Fibroblast of mammary gland (primary cell): Measurements from ENCODE around the gene PDLIM1.

Experiments
- DNase-seq: peaks from one replicate; pipeline ENCODE4 v3.0.0-alpha.2; 2010; ENCODE audit warnings: low read depth
- H3K4me3 ChIP-seq: 2 replicates; pipeline ENCODE4 v1.5.1; 2011; ENCODE audit warnings: low read depth, mild to moderate bottlenecking, low read length, moderate library complexity; ENCODE audit not compliant: control insufficient read depth
- TF ChIP-seq, protein P1 (sequence below): conservative IDR thresholded peaks from 2 replicates; pipeline ENCODE4 v1.5.1; 2011; ENCODE audit warnings: low read depth, low read length, inconsistent platforms; ENCODE audit not compliant: control insufficient read depth, insufficient read depth

PDLIM1 gene

DNA sequence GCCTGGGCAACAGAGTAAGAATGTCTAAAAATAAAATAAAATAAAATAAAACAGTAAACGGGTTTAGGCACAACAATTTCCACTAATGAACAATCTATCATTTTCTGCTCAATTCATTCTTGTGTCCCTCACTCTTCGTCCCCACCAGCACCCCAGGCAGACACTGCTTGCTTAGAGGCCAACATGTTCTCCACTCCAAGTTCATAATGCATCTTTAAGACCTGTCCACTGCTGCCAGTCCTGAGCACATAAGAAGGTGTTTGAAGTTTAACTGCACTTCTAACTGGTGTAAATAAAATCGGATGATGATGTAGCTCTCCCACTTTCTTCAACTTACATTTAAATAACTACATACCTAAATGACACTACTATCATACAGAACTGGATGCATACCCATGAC, 13.2 kb downstream of the PDLIM1 start:
- DNase-seq = no peak
- no peak overlapping the region for H3K4me3 ChIP-seq
- TF ChIP-seq, protein P1, sequence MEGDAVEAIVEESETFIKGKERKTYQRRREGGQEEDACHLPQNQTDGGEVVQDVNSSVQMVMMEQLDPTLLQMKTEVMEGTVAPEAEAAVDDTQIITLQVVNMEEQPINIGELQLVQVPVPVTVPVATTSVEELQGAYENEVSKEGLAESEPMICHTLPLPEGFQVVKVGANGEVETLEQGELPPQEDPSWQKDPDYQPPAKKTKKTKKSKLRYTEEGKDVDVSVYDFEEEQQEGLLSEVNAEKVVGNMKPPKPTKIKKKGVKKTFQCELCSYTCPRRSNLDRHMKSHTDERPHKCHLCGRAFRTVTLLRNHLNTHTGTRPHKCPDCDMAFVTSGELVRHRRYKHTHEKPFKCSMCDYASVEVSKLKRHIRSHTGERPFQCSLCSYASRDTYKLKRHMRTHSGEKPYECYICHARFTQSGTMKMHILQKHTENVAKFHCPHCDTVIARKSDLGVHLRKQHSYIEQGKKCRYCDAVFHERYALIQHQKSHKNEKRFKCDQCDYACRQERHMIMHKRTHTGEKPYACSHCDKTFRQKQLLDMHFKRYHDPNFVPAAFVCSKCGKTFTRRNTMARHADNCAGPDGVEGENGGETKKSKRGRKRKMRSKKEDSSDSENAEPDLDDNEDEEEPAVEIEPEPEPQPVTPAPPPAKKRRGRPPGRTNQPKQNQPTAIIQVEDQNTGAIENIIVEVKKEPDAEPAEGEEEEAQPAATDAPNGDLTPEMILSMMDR = no peak

DNA sequence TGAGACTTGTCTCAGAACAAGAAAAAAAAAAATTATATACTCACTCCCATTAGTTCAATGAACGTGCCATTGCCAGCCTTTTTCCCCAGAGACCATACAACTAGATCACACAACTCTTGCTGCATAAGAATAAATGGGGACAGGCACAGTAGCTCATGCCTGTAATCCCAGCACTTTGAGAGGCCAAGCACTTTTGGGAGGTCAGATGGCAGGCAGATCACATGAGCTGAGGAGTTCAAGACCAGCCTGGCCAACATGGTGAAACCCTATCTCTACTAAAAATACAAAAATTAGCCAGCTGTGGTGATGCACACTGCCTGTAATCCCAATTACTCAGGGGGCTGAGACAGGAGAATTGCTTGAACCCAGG, 13.6 kb downstream of the PDLIM1 start:
- TF ChIP-seq, protein P1 = no peak
- no peak overlapping the region for H3K4me3 ChIP-seq
- DNase-seq = no peak

DNA sequence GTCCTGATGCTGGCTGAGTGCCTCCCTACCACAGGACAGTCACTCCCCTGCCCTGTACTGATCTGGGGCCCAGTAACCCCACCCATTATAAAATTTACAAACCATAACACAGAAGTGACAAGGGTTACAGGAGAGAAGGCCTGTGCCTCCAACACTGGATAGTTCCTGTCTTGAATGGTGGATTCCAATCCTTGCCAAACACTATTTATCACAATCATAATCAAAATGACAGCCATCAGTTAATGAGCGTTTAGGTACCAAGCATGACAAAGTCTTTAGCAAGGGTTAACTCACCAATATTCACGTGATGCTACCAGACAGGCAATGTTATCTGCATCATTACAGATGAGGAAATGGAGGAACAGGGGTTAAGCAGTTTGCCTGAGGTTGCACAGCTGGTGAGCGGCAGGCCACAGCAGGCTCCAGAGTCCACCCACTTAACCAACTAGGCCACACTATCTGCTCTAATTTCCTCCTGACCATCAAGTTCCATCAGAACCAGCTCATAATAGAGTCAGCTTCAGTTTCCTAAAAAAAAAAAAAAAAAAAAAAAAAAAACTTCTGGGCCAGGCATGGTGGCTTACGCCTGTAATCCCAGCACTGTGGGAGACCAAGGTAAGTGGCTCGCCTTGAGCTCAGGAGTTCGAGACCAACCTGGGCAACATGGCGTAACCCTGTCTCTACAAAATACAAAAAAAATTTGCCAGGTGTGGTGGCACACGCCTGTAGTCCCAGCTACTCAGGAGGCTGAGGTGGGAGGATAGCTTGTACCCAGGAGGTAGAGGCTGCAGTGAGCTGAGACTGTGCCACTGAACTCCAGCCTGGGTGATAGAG, 14.2 kb downstream of the PDLIM1 start:
- TF ChIP-seq, protein P1 = no peak
- DNase-seq = peak; percentile 51
- no peak overlapping the region for H3K4me3 ChIP-seq

DNA sequence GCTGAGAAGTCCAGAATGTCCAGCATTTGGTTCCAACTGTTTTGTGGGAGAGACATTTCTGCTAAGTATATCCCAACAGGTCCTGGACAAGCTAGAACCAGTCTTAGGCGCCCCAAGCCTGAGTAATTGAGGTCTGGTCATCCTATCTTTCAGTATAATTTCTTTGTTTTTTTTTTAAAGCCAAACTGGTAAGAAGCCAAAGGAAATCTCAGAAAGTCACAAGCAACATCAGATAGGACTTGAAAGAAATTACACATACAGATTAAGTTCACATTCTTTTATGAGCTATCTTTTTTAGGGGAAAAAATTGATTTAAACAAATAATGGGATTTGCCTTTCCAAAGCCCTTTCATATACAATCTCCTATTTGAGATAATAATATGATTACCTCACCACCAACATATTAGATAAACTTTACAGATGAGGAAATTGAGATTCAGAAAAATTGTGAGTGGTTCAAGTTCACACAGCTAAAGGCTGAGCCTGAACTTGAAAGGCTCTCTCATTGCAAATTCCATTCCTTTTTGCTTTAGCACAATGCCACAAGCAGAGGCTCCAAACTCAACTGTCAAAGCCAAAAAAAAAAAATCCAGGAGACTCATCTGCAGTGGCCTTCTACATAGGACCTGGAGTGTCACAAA, 15.0 kb downstream of the PDLIM1 start:
- peak; percentile 67 for DNase-seq
- H3K4me3 ChIP-seq = no peak overlapping the region
- TF ChIP-seq, protein P1 = no peak

DNA sequence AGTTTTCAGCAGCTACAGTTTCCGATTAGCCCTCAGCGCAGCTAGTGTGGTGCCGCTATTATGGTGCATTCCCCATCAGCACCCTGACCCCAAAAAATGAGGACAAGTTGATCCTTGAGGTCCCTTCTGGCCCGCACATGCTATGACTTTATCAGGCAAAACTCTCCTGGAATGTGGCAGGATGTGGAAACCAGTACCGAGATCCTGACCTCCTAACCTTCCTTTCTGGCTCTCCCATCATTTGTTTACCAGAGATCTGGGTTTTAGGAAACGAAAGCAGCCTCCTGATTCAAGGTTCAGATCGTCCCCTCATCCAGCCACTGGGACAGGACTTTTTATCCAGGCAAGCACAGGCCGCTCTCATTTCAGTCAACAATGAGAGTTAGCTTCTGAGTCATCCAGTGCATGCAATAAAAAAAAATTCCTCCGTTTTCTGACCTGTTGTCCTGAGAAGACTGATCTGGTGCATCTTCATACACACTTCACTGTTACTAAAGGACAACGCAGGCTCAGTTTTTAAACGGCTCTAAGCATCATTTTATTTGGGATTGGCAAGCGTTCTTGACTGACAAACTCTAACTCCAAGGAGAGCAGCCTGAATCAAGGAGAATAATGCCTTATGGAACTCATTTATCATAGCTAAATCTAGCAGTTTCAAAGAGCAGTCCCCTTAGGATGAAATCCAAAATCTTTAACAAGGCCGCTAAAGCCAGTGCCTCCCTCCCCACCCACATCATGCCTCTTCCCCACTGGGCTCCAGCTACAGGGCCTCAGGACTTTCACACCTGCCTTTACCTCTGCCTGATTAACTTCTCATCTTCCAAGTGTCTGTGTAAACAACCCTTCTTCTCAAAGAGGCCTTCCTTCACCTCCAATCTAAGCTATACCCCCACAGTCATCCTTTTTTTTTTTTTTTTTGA, 17.1 kb downstream of the PDLIM1 start:
- no peak overlapping the region for H3K4me3 ChIP-seq
- peak; percentile 94 for DNase-seq
- TF ChIP-seq, protein P1 = no peak

DNA sequence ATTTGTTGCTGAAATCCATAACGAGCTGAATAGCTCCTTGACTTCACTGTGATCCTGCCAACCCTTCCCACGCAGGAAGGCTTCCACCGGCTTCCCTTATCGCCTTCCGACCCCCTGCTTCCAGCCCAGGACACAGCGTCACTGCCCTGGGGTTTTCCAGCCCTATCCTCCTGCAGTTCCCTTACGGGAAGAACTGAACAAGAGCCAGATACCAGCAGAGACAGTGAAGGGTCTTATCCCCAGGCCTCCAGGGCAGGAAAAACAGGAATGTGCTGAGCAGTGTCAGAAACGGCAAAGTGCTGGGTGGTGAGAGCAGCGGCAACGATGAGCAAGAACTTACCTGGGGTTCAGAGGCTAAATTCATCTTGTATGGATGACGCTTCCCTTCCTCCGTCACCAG, 22.4 kb downstream of the PDLIM1 start:
- DNase-seq = peak; percentile 60

More for the DNA sequence above, 22.4 kb downstream of the PDLIM1 start:
- no peak overlapping the region for H3K4me3 ChIP-seq
- TF ChIP-seq, protein P1 = no peak
